ENCODE data around the gene HSDL1.
A peak's percentile ranks its signal among the peaks of the same experiment; 100 is the strongest.

HSDL1 gene

GRCh38 chr16:84143784-84144199 is 1.2 kb downstream of the HSDL1 start:
- peaks cover 3% of the 10 kb centered on the region; the same call in 1 of the 2 replicates for H3K36me3 ChIP-seq (ENCODE audit: insufficient read depth, low read length)
- DNase-seq, result no peak
- H3K9ac ChIP-seq (ENCODE audit: low read depth, low read length), result peak overlapping the region; percentile 78
- H2AFZ ChIP-seq (ENCODE audit: low read depth, low read length), result peak overlapping the region; percentile 74; the same call in 1 of the 2 replicates
- no peaks in the 10 kb centered on the region for H3K27me3 ChIP-seq (ENCODE audit: insufficient read depth, low read length, poor library complexity)
- peak overlapping the region; percentile 97 to 98 for H3K4me3 ChIP-seq (ENCODE audit: low read depth in 1 of 2, low read length in 2 of 2)
- H4K20me1 ChIP-seq (ENCODE audit: insufficient read depth, low read length), result peaks cover 27% of the 10 kb centered on the region
- peak overlapping the region; percentile 100 for H3K4me2 ChIP-seq (ENCODE audit: insufficient read depth, low read length)
- H3K27ac ChIP-seq (ENCODE audit: low read length), result peak overlapping the region; percentile 76
- H3K79me2 ChIP-seq (ENCODE audit: insufficient read depth, low read length), result peaks cover 59% of the 10 kb centered on the region
- peaks cover 58% of the 10 kb centered on the region for H3K4me1 ChIP-seq (ENCODE audit: insufficient read depth, low read length)
- TF ChIP-seq EZH2 (IDR thresholded peaks at IDR 0.05; ENCODE audit: borderline replicate concordance, low read depth, low read length, severe bottlenecking) (no peak), CTCF (IDR thresholded peaks at IDR 0.05; ENCODE audit: borderline replicate concordance, extremely low read depth, low read length, poor library complexity, severe bottlenecking) (no peak)
- H3K9me3 ChIP-seq (ENCODE audit: insufficient read depth, low read length, severe bottlenecking), result no peaks in the 10 kb centered on the region
- no peak for ATAC-seq (ENCODE audit: insufficient read depth, low read depth)

- H3K4me2 ChIP-seq (ENCODE audit: insufficient read depth, low read length), result peak overlapping the region; percentile 100
- no peak for DNase-seq
- no peaks in the 10 kb centered on the region for H3K27me3 ChIP-seq (ENCODE audit: insufficient read depth, low read length, poor library complexity)
- ATAC-seq (ENCODE audit: insufficient read depth, low read depth), result no peak
- peaks cover 65% of the 10 kb centered on the region for H3K4me1 ChIP-seq (ENCODE audit: insufficient read depth, low read length)
- peak overlapping the region; percentile 24 for H3K27ac ChIP-seq (ENCODE audit: low read length)
- H2AFZ ChIP-seq (ENCODE audit: low read depth, low read length), result no peak overlapping the region
- peaks cover 65% of the 10 kb centered on the region for H3K79me2 ChIP-seq (ENCODE audit: insufficient read depth, low read length)
- peak overlapping the region in 1 of 2 experiments; percentile 97; a peak in 1 of 4 replicates for H3K4me3 ChIP-seq (ENCODE audit: low read depth in 1 of 2, low read length in 2 of 2)
- H3K9ac ChIP-seq (ENCODE audit: low read depth, low read length), result peak overlapping the region; percentile 78; the same call in 1 of the 2 replicates
- H4K20me1 ChIP-seq (ENCODE audit: insufficient read depth, low read length), result peaks cover 30% of the 10 kb centered on the region
- peaks cover 3% of the 10 kb centered on the region; the same call in 1 of the 2 replicates for H3K36me3 ChIP-seq (ENCODE audit: insufficient read depth, low read length)
- H3K9me3 ChIP-seq (ENCODE audit: insufficient read depth, low read length, severe bottlenecking), result no peaks in the 10 kb centered on the region
- TF ChIP-seq EZH2 (IDR thresholded peaks at IDR 0.05; ENCODE audit: borderline replicate concordance, low read depth, low read length, severe bottlenecking), result no peak
- no peak for TF ChIP-seq CTCF (IDR thresholded peaks at IDR 0.05; ENCODE audit: borderline replicate concordance, extremely low read depth, low read length, poor library complexity, severe bottlenecking)
Observed at GRCh38 chr16:84143081-84143480, 1.9 kb downstream of the HSDL1 start.

GRCh38 chr16:84141143-84141670 is 3.8 kb downstream of the HSDL1 start:
- ATAC-seq (ENCODE audit: insufficient read depth, low read depth) (peak; percentile 22), DNase-seq (peak; percentile 44)
- peak overlapping the region; percentile 33; the same call in 1 of the 2 replicates for H3K4me2 ChIP-seq (ENCODE audit: insufficient read depth, low read length)
- H2AFZ ChIP-seq (ENCODE audit: low read depth, low read length), result no peak overlapping the region
- H3K9ac ChIP-seq (ENCODE audit: low read depth, low read length), result no peak overlapping the region
- H3K36me3 ChIP-seq (ENCODE audit: insufficient read depth, low read length), result peaks cover 5% of the 10 kb centered on the region
- H3K27me3 ChIP-seq (ENCODE audit: insufficient read depth, low read length, poor library complexity), result no peaks in the 10 kb centered on the region
- H4K20me1 ChIP-seq (ENCODE audit: insufficient read depth, low read length), result peaks cover 47% of the 10 kb centered on the region
- peak; percentile 52 for TF ChIP-seq CTCF (IDR thresholded peaks at IDR 0.05; ENCODE audit: borderline replicate concordance, extremely low read depth, low read length, poor library complexity, severe bottlenecking)
- no peak for TF ChIP-seq EZH2 (IDR thresholded peaks at IDR 0.05; ENCODE audit: borderline replicate concordance, low read depth, low read length, severe bottlenecking)
- peaks cover 84% of the 10 kb centered on the region for H3K4me1 ChIP-seq (ENCODE audit: insufficient read depth, low read length)
- H3K9me3 ChIP-seq (ENCODE audit: insufficient read depth, low read length, severe bottlenecking), result no peaks in the 10 kb centered on the region
- H3K27ac ChIP-seq (ENCODE audit: low read length), result peak overlapping the region; percentile 39; the same call in 1 of the 2 replicates
- H3K4me3 ChIP-seq (ENCODE audit: low read depth in 1 of 2, low read length in 2 of 2), result no peak overlapping the region
- H3K79me2 ChIP-seq (ENCODE audit: insufficient read depth, low read length), result peaks cover 84% of the 10 kb centered on the region
